Heart left ventricle (tissue), 16 donors: ENCODE data around the gene ANKRD18A. TPM values are rescaled to one million over a fixed set of nuclear protein-coding genes. Genes with fewer than 3 reads are reported as not detected.

Experiments
- ATAC-seq, 4 donors: fragments of 200-7000 bp; cut with Tn5 transposase; one replicate each; pipeline ENCODE4 v1.9.1; 2020 to 2022; ENCODE audit warnings: moderate library complexity in 4 of 4, mild to moderate bottlenecking in 3 of 4, moderate number of reproducible peaks in 1 of 4
- DNase-seq, 5 donors: peaks; one replicate each; pipeline ENCODE4 v3.0.0-alpha.2; 2020
- H3K27ac ChIP-seq, 12 donors: fragments of 200-600 bp; sonication (generic) in 4 of 12; one replicate each; pipeline versions ENCODE4 v1.5.0 to v1.8.0; 2016 to 2022; ENCODE audit warnings: mild to moderate bottlenecking in 2 of 12
- H3K27me3 ChIP-seq, 9 donors: fragments of 200-600 bp; sonication (generic) in 2 of 9; one replicate each; pipeline versions ENCODE4 v1.5.1 to v1.8.0; 2016 to 2022; ENCODE audit warnings: mild to moderate bottlenecking in 3 of 9
- H3K36me3 ChIP-seq, 9 donors: fragments of 200-600 bp; sonication (generic) in 2 of 9; one replicate each; pipeline versions ENCODE4 v1.5.0 to v1.8.0; 2018 to 2022; ENCODE audit warnings: mild to moderate bottlenecking in 2 of 9
- H3K4me1 ChIP-seq, 12 donors: fragments of 200-600 bp; sonication (generic) in 4 of 12; one replicate each; pipeline versions ENCODE4 v1.5.0 to v1.8.0; 2016 to 2022; ENCODE audit warnings: mild to moderate bottlenecking in 3 of 12
- H3K4me3 ChIP-seq, 12 donors: fragments of 200-600 bp; sonication (generic) in 4 of 12; one replicate each; pipeline versions ENCODE4 v1.5.0 to v1.8.0; 2017 to 2022; ENCODE audit warnings: mild to moderate bottlenecking in 9 of 12, moderate library complexity in 4 of 12
- H3K9me3 ChIP-seq, 12 donors: fragments of 200-600 bp; sonication (generic) in 4 of 12; one replicate each; pipeline versions ENCODE4 v1.5.0 to v1.8.0; 2016 to 2022; ENCODE audit warnings: mild to moderate bottlenecking in 1 of 12
- CTCF ChIP-seq, 12 donors: fragments of 200-600 bp; sonication (generic) in 4 of 12; IDR thresholded peaks; one replicate each; pipeline versions ENCODE4 v1.5.0 to v1.8.0; 2018 to 2022; ENCODE audit warnings: antibody characterized with exemption in 12 of 12, mild to moderate bottlenecking in 5 of 12
- POLR2A ChIP-seq, 2 donors: fragments of 450-650 bp; IDR thresholded peaks; one replicate each; pipeline ENCODE4 v1.6.1; 2017; ENCODE audit warnings: antibody characterized with exemption in 2 of 2, mild to moderate bottlenecking in 2 of 2, moderate library complexity in 2 of 2
- WGBS, 4 donors: extraction: QIAGEN DNeasy Blood & Tissue Kit in 2 of 4; methylation state at CpG; one replicate each; pipeline versions ENCODE4 v1.1.5 to v1.1.7; 2013 to 2018; 5-methylcytosine and 5-hydroxymethylcytosine counted together
- intact Hi-C, 10 donors: fragments of 100-400 bp; cut with DNase I; formaldehyde crosslinking; loops; one replicate each; pipeline versions ENCODE4 v1.11.1 to v1.14.2; 2022
- polyA plus RNA-seq, 2 donors: library from polyadenylated mRNA; stranded (reverse); fragments of 200-250 nt; gene quantifications; one replicate each; pipeline ENCODE4 v1.2.3, GENCODE V29; 2013
- total RNA-seq, 9 donors: library from RNA; depleted of rRNA in 2 of 9; stranded (reverse); fragments of >200 nt in 2 of 9; fragmentation: NEBNext Ultra II Directional in 3 of 9; extraction: Animal tissue kit (Norgen Biotek cat#: 25700) in 3 of 9; gene quantifications; one replicate each; pipeline versions ENCODE4 v1.1.0 to v1.2.4, GENCODE V29; 2016 to 2023
- donor health status: ischemic (EF 13 %, LVEDD 7.1; RV severe dilation, severe dysfunction).
- donor health status: healthy with polysubstance abuse.
- donor health status: DM: no; HTN: yes; CAD: no.
- donor health status: DM: no; HTN: no; CAD: no.
- donor health status: ischemic (EF 25% LVEDD 6.9; RV normal size, moderate dysfunction).
- donor health status: ischemic (EF 25% LVEDD 5.7; RV mildly dilated, moderate dysfunction).
- donor health status: healthy.
- donor health status: DM: yes; HTN: yes; CAD: no.
- donor health status: ischemic (EF 35%, LVEDD 5.7; RV mildly dilated, moderate dysfunction).
- donor health status: nonischemic (EF 11% LVEDD 7.7; RV severe dilation, severe dysfunction).
- donor health status: DM: yes; HTN: yes; CAD: no.
- donor health status: PGD.
- donor health status: ischemic (EF 29% LVEDD 5.4; RV normal size, mild dysfunction).
- donor health status: nonischemic (EF 23%, LVEDD 6.1; RV moderate dilation, normal function).

The ANKRD18A gene
- total and polyA plus RNA-seq, 11 donors, result 0.20 to 6.8 (median 2.2) TPM

DNA sequence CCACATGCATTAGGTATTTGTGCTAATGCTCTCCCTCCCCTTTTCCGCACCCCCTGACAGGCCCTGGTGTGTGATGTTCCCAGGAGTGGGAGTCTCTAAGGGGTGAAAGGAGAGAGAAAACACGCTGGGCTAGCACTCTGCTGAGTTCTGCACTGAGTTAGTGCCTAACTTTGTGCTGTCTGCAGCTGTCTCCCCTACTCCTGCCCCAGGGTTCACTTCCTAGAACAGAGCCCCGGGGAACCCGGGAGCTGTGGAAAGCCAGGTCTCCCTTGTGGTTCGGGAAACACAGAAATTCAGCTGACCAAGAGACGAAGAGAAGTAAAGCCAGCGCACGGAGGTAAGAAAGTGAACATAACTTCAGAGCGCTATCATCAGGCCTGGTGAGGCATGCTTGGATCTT lies 20.7 kb upstream of the ANKRD18A start:
- no peak overlapping the region for H3K4me3 ChIP-seq
- ATAC-seq (no peak), DNase-seq (no peak)
- peaks cover 0 to 7% (median 0%) of the 10 kb centered on the region in 9 donors for H3K27me3 ChIP-seq
- H3K27ac ChIP-seq, result no peak overlapping the region
- H3K36me3 ChIP-seq, result no peaks in the 10 kb centered on the region
- H3K4me1 ChIP-seq, result peaks cover 0 to 4% (median 0%) of the 10 kb centered on the region in 12 donors
- no peaks in the 10 kb centered on the region for H3K9me3 ChIP-seq
- TF ChIP-seq POLR2A (IDR thresholded peaks at IDR 0.05) (no peak), CTCF (IDR thresholded peaks at IDR 0.05) (no peak)
- WGBS, 4 donors, result 85 to 87% (median 87%) methylated on average over 9 of the region's 9 CpGs
- intact Hi-C loops, result loop anchor here in 1 of 10 donors (10.0 kb wide), 1 partner anchor 64 kb away; no protein-coding TSS in a partner anchor

GRCh38 chr9:38639577-38639940 lies 19.2 kb upstream of the ANKRD18A start:
- intact Hi-C loops, result loop anchor here in 1 of 10 donors (5.0 kb wide), 1 partner anchor 88 kb away; no protein-coding TSS in a partner anchor
- 83 to 87% (median 85%) methylated on average over 6 of the region's 6 CpGs for WGBS, 4 donors
- DNase-seq, result no peak
- no peaks in the 10 kb centered on the region for H3K36me3 ChIP-seq
- H3K4me3 ChIP-seq, result no peak overlapping the region
- no peak for ATAC-seq
- H3K9me3 ChIP-seq, result no peaks in the 10 kb centered on the region
- no peak for TF ChIP-seq CTCF (IDR thresholded peaks at IDR 0.05)
- H3K4me1 ChIP-seq, result peaks cover 0 to 4% (median 0%) of the 10 kb centered on the region in 12 donors
- peaks cover 0 to 7% (median 0%) of the 10 kb centered on the region in 9 donors for H3K27me3 ChIP-seq
- H3K27ac ChIP-seq, result no peak overlapping the region

DNA sequence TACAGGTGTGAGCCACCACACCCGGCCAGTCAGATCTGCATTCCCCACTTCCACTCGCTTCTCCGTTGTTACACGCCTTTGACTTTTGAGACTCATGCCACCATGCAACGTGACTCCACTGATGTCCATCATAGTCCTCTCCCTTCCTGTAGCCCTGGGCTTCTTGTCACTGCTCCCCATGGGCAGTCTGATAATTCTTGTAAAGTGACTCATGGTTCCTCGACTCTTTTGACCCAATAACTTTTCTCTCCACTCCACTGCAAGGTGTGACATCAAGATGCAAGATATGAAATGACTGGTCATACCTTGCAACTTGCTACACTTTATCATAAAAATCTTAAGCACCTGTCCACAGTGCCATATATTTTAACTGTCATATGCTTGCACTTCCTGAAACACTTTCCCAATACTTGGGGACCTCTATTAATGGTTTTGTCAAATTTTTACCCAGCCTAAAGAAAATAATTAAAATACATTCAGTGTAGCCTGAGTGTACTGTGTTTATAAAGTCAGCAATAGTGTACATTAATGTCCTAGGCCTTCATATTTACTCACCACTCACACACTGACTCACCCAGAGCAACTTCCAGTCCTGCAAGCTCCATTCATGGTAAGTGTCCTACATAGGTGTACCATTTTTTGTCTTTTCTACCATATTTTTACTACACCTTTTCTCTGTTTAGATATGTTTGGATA lies 18.6 kb upstream of the ANKRD18A start:
- TF ChIP-seq CTCF (IDR thresholded peaks at IDR 0.05) (no peak), POLR2A (IDR thresholded peaks at IDR 0.05) (no peak)
- 86 to 88% (median 87%) methylated on average over 6 of the region's 6 CpGs for WGBS, 4 donors
- Histone ChIP-seq H3K27ac (no peak overlapping the region), H3K4me3 (no peak overlapping the region), H3K9me3 (no peaks in the 10 kb centered on the region), H3K36me3 (no peaks in the 10 kb centered on the region), H3K27me3 (peaks cover 0 to 7% (median 0%) of the 10 kb centered on the region in 9 donors), H3K4me1 (no peaks in the 10 kb centered on the region)
- ATAC-seq (no peak), DNase-seq (no peak)
- intact Hi-C loops, result loop anchor here in 1 of 10 donors (5.0 kb wide), 1 partner anchor 88 kb away; no protein-coding TSS in a partner anchor

DNA sequence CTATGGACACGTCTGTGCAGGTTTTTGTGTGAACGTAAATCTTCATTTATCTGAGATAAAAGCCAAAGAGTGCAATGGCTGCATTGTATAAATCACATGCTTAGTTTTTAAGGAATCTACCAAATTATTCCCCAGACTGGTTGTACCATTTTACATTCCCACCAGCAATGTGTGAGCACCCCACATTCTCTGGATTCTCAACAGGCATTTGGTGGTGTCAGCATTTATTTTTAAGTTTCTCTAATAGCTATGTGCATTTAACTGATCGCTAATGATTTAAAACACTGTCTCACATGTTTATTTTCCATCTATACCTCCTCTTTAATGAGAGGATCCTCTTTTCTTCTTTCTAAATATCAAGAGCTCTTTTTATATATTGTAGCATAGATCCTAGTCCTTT lies 13.9 kb upstream of the ANKRD18A start:
- Histone ChIP-seq H3K4me1 (no peaks in the 10 kb centered on the region), H3K27ac (no peak overlapping the region), H3K4me3 (no peak overlapping the region), H3K27me3 (peaks cover 0 to 2% (median 0%) of the 10 kb centered on the region in 9 donors), H3K36me3 (no peaks in the 10 kb centered on the region), H3K9me3 (no peaks in the 10 kb centered on the region)
- intact Hi-C loops, result no loop called here
- no peak for TF ChIP-seq POLR2A (IDR thresholded peaks at IDR 0.05)
- no peak for TF ChIP-seq CTCF (IDR thresholded peaks at IDR 0.05)
- DNase-seq (no peak), ATAC-seq (no peak)
- 68 to 81% (median 78%) methylated on average over 3 of the region's 3 CpGs for WGBS, 4 donors
